RWPE2 (cell line): Measurements from ENCODE around the gene DYNC1I1.

Experiments used
- ATAC-seq: fragments of 200-7000 bp; cut with Tn5 transposase; 3 replicates; pipeline ENCODE4 v1.9.1; 2021; ENCODE audit warnings: low read depth
- DNase-seq: peaks from one replicate; pipeline ENCODE4 v3.0.0-alpha.2; 2020; ENCODE audit warnings: low spot score
- H3K27ac ChIP-seq: fragments of 450-650 bp; 2 replicates; pipeline ENCODE4 v1.5.1; 2017; ENCODE audit warnings: mild to moderate bottlenecking; ENCODE audit not compliant: poor library complexity, severe bottlenecking
- H3K27me3 ChIP-seq: fragments of 250-450 bp; sonication (Bioruptor Pico); 2 replicates; pipeline ENCODE4 v1.5.1; 2021; ENCODE audit warnings: mild to moderate bottlenecking, moderate library complexity; ENCODE audit not compliant: insufficient read depth, poor library complexity, severe bottlenecking
- H3K36me3 ChIP-seq: fragments of 250-450 bp; sonication (Bioruptor Pico); 2 replicates; pipeline ENCODE4 v1.5.1; 2020; ENCODE audit warnings: low read depth, mild to moderate bottlenecking, moderate library complexity
- H3K4me1 ChIP-seq: fragments of 250-450 bp; sonication (Bioruptor Pico); 2 replicates; pipeline ENCODE4 v1.5.1; 2021; ENCODE audit warnings: mild to moderate bottlenecking, moderate library complexity; ENCODE audit not compliant: insufficient read depth, poor library complexity, severe bottlenecking
- H3K4me3 ChIP-seq: fragments of 250-450 bp; sonication (Bioruptor Pico); 2 replicates; pipeline ENCODE4 v1.5.1; 2021; ENCODE audit warnings: mild to moderate bottlenecking, moderate library complexity; ENCODE audit not compliant: severe bottlenecking
- H3K9me3 ChIP-seq: fragments of 250-450 bp; sonication (Bioruptor Pico); 2 replicates; pipeline ENCODE4 v1.5.1; 2021; ENCODE audit warnings: mild to moderate bottlenecking, moderate library complexity; ENCODE audit not compliant: severe bottlenecking
- CTCF ChIP-seq: fragments of 450-650 bp; IDR thresholded peaks from one replicate; pipeline ENCODE4 v1.5.1; 2017; ENCODE audit warnings: mild to moderate bottlenecking, moderate library complexity; ENCODE audit not compliant: poor library complexity, severe bottlenecking

The DYNC1I1 gene

GRCh38 chr7:95997632-95998031 lies 225.3 kb downstream of the DYNC1I1 start:
- TF ChIP-seq CTCF, result no peak
- ATAC-seq, result no peak
- H3K4me1 ChIP-seq, result no peaks in the 10 kb centered on the region

GRCh38 chr7:95999481-95999880 lies 227.1 kb downstream of the DYNC1I1 start:
- no peak for TF ChIP-seq CTCF

More at GRCh38 chr7:95997632-95998031, 225.3 kb downstream of the DYNC1I1 start:
- Histone ChIP-seq H3K36me3 (no peaks in the 10 kb centered on the region), H3K4me3 (no peak overlapping the region), H3K27me3 (no peaks in the 10 kb centered on the region), H3K9me3 (no peaks in the 10 kb centered on the region), H3K27ac (no peak overlapping the region)
- no peak for DNase-seq

GRCh38 chr7:96004578-96004977 lies 232.2 kb downstream of the DYNC1I1 start:
- Histone ChIP-seq H3K4me3 (no peak overlapping the region), H3K27ac (no peak overlapping the region), H3K36me3 (no peaks in the 10 kb centered on the region), H3K4me1 (no peaks in the 10 kb centered on the region), H3K27me3 (peaks cover 8% of the 10 kb centered on the region), H3K9me3 (no peaks in the 10 kb centered on the region)
- no peak for TF ChIP-seq CTCF
- ATAC-seq, result no peak
- no peak for DNase-seq

More at GRCh38 chr7:95999481-95999880, 227.1 kb downstream of the DYNC1I1 start:
- Histone ChIP-seq H3K4me3 (no peak overlapping the region), H3K9me3 (no peaks in the 10 kb centered on the region), H3K27me3 (peaks cover 6% of the 10 kb centered on the region), H3K27ac (no peak overlapping the region), H3K4me1 (no peaks in the 10 kb centered on the region), H3K36me3 (no peaks in the 10 kb centered on the region)
- ATAC-seq, result no peak
- DNase-seq, result no peak

- no peak overlapping the region for H3K27ac ChIP-seq
- peaks cover 8% of the 10 kb centered on the region for H3K27me3 ChIP-seq
- no peak for ATAC-seq
- TF ChIP-seq CTCF, result no peak
- DNase-seq, result no peak
- no peaks in the 10 kb centered on the region for H3K4me1 ChIP-seq
- no peaks in the 10 kb centered on the region for H3K36me3 ChIP-seq
- H3K9me3 ChIP-seq, result no peaks in the 10 kb centered on the region
- H3K4me3 ChIP-seq, result no peak overlapping the region
Measured at GRCh38 chr7:96005271-96005670, 232.9 kb downstream of the DYNC1I1 start.

- peaks cover 18% of the 10 kb centered on the region for H3K27me3 ChIP-seq
- no peak overlapping the region for H3K27ac ChIP-seq
Measured at GRCh38 chr7:96009148-96009547, 236.8 kb downstream of the DYNC1I1 start.

More at GRCh38 chr7:96009148-96009547, 236.8 kb downstream of the DYNC1I1 start:
- no peaks in the 10 kb centered on the region for H3K36me3 ChIP-seq
- ATAC-seq (no peak), DNase-seq (no peak)
- no peaks in the 10 kb centered on the region for H3K4me1 ChIP-seq
- no peak overlapping the region for H3K4me3 ChIP-seq
- no peaks in the 10 kb centered on the region for H3K9me3 ChIP-seq
- TF ChIP-seq CTCF, result no peak
